HG03575 (cell line): Measurements from ENCODE around the gene GATB.

ENCODE experiments used
- ATAC-seq: cut with Tn5 transposase; IDR thresholded peaks from one replicate; pipeline ENCODE4 v1.9.1; 2021; ENCODE audit not compliant: unreplicated experiment, insufficient number of reproducible peaks, low FRiP score; ENCODE audit errors: extremely low read depth

GATB gene

DNA sequence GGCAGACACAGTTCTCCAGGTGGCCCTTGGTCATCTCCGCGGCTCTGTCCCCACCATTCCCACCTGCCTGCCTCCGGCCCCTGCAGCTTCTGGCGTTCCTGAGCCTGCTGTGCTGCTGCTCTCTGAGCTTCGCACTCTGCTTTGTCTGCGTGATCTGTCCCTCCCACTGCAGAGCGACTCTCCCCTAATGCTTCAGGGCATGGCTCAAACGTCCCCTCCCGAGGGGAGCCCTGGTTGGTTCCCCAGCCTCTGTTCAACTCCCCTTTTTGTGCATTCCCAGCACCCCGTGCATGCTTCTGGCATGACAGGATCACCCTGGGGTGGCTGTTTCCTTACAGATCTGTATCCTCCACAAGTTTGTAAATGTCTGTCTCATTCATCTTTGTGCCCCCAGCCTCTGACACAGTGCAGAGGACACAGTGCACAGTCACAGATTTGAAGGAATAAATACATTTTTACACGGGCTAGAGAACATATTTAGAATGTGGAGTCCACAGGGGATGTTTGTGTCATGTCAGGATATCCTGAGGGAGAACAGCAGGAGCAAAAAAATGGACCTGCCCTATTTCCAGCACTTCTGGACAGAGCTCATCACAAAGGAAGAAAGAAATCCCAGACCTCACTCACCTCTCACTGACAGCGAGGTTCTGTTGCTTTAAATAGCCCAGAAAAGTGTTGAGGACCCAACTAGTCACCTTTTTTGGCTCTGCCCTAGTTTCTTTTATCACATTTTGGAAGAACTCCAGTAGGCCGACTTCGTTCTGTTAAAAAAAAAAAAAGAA lies 72.6 kb downstream of the GATB start:
- no peak for ATAC-seq

- ATAC-seq = no peak
Measured at GRCh38 chr4:151687021-151687640, 73.7 kb downstream of the GATB start.

- no peak for ATAC-seq
Measured at GRCh38 chr4:151685303-151685702, 75.5 kb downstream of the GATB start.

DNA sequence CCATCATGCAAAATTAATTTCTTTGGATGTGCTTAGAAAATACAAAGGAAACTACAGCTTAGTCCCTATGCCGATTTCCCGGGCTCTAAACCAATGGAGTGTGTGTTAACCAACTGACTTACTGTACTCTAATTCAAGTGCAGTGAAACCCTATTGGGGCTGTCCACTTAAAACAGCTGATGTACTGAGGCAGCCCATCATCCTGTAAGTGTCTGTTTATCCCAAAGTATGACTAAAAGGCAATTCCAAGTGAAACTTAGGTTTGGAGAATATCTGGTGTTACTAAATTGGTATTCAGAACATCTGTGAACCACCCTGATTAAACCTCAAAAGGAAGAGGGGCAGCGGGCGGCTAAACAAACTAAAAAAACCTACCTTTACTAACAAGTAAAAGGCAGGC lies 79.7 kb downstream of the GATB start:
- no peak for ATAC-seq

GRCh38 chr4:151679231-151679630 lies 81.6 kb downstream of the GATB start:
- no peak for ATAC-seq

- ATAC-seq = no peak
Measured at GRCh38 chr4:151678048-151678872, 82.5 kb downstream of the GATB start.

- ATAC-seq = no peak
Measured at GRCh38 chr4:151677193-151677592, 83.6 kb downstream of the GATB start.

DNA sequence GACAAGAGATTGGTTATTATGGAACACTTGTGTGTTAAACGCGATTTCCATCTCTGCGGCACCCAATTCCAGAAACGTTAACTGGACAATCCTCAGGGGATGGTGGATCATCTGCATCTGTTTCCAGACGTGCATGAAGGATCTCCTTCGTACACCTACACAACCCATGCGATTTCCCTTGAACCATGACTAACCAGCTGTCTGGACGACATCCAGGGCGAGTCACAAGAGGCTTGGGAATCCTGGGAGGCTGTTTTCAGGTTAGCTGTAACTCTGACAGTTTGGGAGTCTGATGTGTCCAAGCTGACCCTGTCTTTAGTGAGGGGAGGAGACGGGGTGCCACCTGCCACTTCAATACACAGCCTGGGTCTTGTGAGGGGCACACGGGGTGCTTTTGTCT lies 84.5 kb downstream of the GATB start:
- no peak for ATAC-seq

- ATAC-seq = no peak
Measured at GRCh38 chr4:151675411-151675971, 85.3 kb downstream of the GATB start.

DNA sequence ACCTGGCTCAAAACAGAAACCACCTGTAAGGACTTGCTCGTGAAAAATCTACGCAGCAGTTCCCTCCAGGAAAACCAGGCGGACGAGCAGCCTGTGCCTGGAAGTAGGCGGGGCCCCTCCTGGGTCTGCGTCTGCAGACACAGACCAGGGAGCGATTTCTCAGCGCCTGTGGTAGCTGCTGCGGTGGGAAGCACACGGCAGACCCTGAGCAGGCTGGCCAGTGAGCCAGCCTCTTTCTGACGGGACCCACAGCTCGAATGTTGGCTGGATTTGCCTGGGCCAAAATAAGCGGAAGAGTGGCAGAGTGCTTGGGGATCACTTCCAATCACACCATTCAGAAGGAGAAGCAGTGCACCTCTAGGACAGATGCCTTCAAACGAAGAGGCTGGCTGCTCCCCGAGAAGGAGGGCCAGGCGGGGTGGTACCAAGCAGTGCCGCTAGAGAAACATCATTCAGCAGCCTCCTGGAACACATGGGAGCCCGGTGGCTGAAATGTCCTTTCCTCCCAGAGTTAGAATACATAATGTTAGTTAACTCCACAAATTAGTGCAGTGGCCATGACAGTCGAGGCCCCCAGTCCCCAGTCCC lies 85.9 kb downstream of the GATB start:
- no peak for ATAC-seq

GRCh38 chr4:151673908-151674520 lies 86.8 kb downstream of the GATB start:
- no peak for ATAC-seq

DNA sequence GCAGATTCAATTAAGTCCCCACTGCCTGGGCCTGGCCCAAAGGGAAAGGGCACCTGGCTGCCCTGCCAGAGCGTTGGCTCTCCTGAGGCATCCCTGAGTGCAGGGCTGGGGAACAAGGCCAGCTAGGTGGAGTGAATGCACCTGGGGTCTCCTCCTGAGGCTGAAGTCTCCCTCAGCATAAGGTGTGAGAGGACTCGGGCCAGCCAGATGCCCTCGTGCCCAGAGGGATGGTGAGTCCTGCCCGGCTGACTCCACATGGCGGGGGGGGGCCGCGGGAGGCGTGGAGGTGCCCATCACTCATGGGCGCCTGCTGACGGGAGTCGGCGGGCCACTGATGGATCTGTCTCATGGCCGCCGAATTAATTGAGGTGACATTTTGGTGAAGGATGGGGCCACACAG lies 87.8 kb downstream of the GATB start:
- ATAC-seq = no peak

- ATAC-seq = no peak
Measured at GRCh38 chr4:151671541-151672059, 89.2 kb downstream of the GATB start.

GRCh38 chr4:151670843-151671242 lies 90.0 kb downstream of the GATB start:
- no peak for ATAC-seq

- no peak for ATAC-seq
Measured at GRCh38 chr4:151669990-151670389, 90.8 kb downstream of the GATB start.

DNA sequence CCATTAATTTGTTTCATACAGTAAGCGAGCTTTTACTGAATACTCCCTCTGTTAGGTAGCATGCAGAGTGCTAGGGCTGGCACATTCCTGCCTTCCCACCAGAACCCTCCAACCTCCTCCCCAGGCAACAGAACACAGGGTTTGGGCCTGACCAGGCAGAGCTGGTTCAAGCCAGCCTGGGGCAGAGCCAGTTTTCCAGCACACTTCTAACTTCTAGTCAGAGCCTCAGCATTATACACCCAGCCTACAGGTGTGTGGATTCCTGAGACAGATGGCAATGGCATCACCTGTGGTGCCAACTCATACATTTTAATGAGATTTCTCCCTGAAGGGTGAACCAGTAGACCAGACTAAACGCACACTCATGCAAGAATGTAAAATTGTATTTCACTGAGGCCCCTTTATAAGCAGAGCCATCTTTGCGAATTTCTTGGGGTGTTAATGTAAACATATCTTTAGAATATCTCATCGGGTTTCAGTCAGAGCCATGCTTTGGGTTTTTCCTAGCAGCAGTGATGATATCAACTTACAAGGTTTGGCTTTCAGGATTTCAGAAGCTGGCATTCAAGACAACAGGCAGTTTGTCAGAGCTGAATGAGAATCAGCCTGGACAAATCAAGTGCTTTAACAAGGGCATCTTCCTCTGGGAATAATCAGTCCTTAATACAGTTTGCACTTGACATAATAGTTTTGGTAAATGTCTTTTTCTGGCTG lies 92.0 kb downstream of the GATB start:
- no peak for ATAC-seq

DNA sequence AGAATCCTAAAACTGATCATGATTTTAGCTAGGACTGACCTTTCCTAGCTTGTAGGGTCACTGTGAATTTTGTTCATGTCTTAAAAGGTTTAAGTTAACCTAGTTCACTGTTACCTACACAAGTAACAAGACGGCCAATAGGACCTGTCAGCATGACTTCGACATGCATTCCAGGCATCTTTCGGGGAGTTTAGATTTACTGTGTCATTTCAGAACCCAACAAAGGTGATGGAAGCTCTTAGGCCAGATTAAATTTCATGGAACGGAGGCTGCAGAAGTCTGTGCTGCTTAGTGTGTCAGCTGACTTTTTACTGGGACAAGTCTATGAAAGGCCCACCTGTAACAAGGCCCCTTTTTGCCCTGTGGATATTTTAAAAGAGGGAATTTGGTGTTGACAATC lies 93.1 kb downstream of the GATB start:
- ATAC-seq = no peak

- ATAC-seq = no peak
Measured at GRCh38 chr4:151667048-151667447, 93.8 kb downstream of the GATB start.
